ENCODE results near the gene ABCB8.

The ABCB8 gene

DNA sequence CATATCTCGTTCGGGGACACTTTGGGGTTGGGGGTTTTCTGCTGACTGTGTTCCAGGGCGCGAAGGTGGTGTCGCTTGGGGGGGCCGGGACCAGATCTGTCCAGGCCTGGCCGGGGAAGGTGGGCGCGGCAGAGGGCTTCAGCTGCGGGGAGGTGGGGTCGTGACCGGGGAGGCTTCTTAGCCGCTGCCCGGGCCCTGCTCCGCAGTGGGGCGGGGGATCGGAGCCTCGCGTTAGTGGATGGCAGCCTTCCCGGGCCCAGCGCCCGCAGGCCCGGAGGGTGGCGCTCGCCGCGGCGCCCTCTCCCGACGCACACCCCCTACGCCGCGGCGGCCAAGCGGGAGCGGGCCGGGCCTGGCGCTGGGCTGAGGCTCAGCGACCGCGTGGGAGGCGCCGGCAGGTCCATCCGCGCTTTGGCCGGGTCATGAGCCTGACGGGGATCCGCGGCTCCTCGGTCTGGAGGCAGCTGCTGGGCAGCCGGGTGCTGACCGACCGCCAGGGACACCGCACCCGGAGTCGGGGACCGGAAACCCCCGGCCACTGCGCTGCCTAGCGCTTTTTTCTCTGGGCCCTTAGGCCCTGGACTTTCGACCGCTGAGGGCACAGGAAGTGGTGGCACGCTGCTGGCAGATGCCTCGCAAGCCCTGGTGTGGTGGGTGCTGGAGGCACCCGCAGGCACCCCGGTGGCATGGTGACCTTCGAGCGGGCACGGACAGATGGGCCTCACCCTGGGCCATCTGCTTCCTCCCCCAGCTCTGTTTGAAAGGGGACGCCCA is 59.2 kb downstream of the ABCB8 start:
- DNase-seq (ENCODE audit: low spot score), result no peak

GRCh38 chr7:151088019-151088855 is 60.0 kb downstream of the ABCB8 start:
- DNase-seq (ENCODE audit: low spot score), result no peak

GRCh38 chr7:151088856-151089699 is 60.8 kb downstream of the ABCB8 start:
- peak; percentile 57 for DNase-seq (ENCODE audit: low spot score)

GRCh38 chr7:151089893-151090730 is 61.9 kb downstream of the ABCB8 start:
- peak; percentile 87 for DNase-seq (ENCODE audit: low spot score)

DNA sequence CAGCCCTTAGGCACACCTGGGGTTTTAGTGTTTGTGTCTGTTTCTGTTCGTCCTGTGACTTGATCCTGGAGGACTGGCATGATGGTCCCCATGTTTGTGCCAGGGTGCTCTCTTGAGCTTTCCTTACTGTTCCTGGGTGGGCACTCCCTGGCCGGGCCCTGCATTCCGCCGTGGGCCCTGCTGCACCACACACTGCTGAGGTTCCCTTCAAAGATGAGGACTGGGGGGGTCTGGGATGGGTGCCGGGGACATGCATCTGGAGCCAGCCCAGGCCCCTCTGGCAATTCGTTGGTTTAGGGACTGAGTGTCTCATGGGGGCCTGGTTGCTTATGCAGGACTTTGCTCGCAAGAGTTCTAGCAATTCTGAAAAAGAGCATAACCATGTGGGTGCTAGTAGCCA is 62.8 kb downstream of the ABCB8 start:
- no peak for DNase-seq (ENCODE audit: low spot score)

GRCh38 chr7:151091431-151091830 is 63.2 kb downstream of the ABCB8 start:
- DNase-seq (ENCODE audit: low spot score), result no peak

- DNase-seq (ENCODE audit: low spot score), result no peak
Observed at GRCh38 chr7:151091988-151092387, 63.7 kb downstream of the ABCB8 start.

- DNase-seq (ENCODE audit: low spot score), result no peak
Observed at GRCh38 chr7:151093748-151094147, 65.5 kb downstream of the ABCB8 start.

DNA sequence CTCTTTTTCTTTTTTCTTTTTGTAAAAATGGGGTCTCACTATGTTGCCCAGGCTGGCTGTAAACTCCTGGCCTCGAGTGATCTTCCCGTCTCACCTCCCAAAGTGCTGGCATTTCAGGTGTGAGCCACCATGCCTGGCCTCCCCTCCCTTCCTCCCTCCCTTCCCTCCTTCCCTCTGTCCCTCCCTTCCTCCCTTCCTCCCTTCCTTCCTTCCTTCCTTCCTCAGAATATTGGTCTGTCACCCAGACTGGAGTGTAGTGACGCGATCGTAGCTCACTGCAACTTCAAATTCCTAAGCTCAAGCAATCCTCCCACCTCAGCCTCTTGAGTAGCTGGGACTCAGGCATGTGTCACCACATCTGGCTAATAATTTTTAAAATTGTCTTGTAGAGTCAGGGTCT is 66.4 kb downstream of the ABCB8 start:
- no peak for DNase-seq (ENCODE audit: low spot score)

DNA sequence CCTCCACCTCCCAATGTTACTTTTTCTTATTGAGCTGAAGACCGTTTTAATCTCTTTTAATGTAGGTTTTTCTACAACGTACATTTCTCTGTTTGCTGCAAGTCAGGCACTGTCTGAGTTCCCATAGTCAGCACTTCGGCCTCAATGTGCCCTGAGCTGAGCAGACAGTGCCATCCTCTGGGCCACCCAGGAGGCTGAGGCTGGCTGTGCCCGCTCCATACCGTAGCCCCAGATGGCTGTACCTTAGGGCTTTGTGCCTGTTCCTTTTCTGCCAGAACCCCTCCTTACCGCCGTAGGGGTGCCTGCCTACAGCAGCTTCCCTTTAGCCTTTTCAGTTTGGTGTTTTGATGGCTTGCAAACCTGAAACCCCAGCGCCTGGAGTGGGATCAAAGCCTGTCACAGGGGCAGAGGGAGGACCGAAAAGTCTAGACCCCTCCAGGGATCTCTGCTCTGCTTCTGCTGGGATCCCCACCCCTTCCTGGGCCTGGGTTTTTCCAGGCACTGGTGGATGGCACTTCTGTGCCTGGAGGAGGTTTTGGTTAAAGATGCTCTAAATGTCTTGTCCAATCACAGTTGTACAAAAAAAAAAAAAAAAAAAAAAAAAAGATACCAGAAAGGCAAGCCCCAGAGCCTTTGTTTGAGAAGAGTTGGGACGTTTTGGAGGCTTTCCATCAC is 67.0 kb downstream of the ABCB8 start:
- no peak for DNase-seq (ENCODE audit: low spot score)

DNA sequence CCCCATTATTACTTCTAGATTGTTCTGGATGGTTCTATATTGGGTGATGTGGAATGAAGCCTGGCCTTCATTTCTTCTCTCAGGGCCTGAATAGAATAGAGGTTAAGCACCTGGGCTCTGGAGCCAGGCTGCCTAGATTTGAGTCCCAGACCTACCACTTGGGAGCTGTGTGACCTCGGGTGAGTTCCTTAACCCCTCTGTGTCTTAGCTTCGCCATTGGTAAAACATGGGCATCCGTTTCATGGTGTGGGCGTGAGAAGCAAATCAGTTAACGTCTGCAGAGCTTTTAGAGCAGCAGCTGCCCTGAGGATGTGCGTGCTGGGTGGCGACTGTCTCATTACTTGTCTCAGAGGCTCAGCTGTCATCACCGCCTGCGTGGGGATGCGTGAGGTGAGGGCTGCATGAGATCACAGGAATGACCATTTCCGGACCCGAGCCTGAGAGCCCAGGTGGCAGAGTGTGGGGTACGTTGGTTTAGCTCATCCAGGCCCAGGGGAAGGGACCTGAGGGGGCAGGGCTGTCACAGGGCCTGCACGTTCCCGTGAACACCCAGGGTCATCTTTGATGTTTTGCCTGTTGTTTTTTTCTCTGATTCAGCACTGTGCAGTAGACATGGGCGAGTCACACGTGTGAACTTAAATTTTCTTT is 67.7 kb downstream of the ABCB8 start:
- DNase-seq (ENCODE audit: low spot score), result no peak
